Testis (tissue), 3 donors: ENCODE measurements around the gene SNPH. TPM values are rescaled to one million over a fixed set of nuclear protein-coding genes. Genes with fewer than 3 reads are reported as not detected.

Experiments
- DNase-seq: peaks from one replicate; pipeline ENCODE4 v3.0.0-alpha.2; 2019
- H3K27ac ChIP-seq, 2 donors: fragments of 200-600 bp; sonication (generic); one replicate each; pipeline ENCODE4 v1.5.1; 2019
- H3K27me3 ChIP-seq: fragments of 200-600 bp; sonication (generic); one replicate; pipeline ENCODE4 v1.5.1; 2019
- H3K36me3 ChIP-seq: fragments of 200-600 bp; sonication (generic); one replicate; pipeline ENCODE4 v1.5.1; 2017; ENCODE audit warnings: low read depth; ENCODE audit errors: missing control alignments
- H3K4me1 ChIP-seq: fragments of 200-600 bp; sonication (generic); one replicate; pipeline ENCODE4 v1.5.1; 2019
- H3K4me3 ChIP-seq, 2 donors: fragments of 200-600 bp; sonication (generic); one replicate each; pipeline ENCODE4 v1.5.1; 2017 to 2019
- H3K9me3 ChIP-seq: fragments of 200-600 bp; sonication (generic); one replicate; pipeline ENCODE4 v1.5.1; 2017
- CTCF ChIP-seq, 3 experiments: fragments of 450-650 bp in 2 of 3; fragments of 200-600 bp in 1 of 3; sonication (generic) in 1 of 3; IDR thresholded peaks; one replicate each; pipeline ENCODE4 v1.5.1; 2016 to 2019; ENCODE audit warnings: antibody characterized with exemption in 3 of 3, mild to moderate bottlenecking in 2 of 3, moderate library complexity in 1 of 3
- POLR2A ChIP-seq: fragments of 450-650 bp; IDR thresholded peaks from one replicate; pipeline ENCODE4 v1.6.1; 2017; ENCODE audit warnings: antibody characterized with exemption, mild to moderate bottlenecking, moderate library complexity
- WGBS, 2 donors: methylation state at CpG; one replicate each; pipeline ENCODE4 v1.1.5; 2018; 5-methylcytosine and 5-hydroxymethylcytosine counted together
- intact Hi-C: fragments of 100-400 bp; cut with DNase I; formaldehyde crosslinking; loops from one replicate; pipeline ENCODE4 v1.15.1; 2023; ENCODE audit warnings: low total_unique reads
- polyA plus RNA-seq: library from polyadenylated mRNA; stranded (reverse); fragments of 350-450 nt; fragmentation: Illumina TruSeq; extraction: RNeasy Lipid Tissue Mini Kit (QIAGEN cat#74804); gene quantifications from one replicate; pipeline ENCODE4 v1.2.3, GENCODE V29; 2014; ENCODE audit warnings: low read depth, low replicate concordance; ENCODE audit not compliant: insufficient read depth
- total RNA-seq, 2 donors: library from RNA; depleted of rRNA; stranded (reverse); fragments of >200 nt; gene quantifications; one replicate each; pipeline ENCODE4 v1.2.3, GENCODE V29; 2016

SNPH gene
- total and polyA plus RNA-seq, 3 donors from 2014 or later: 4.2 to 10.4 (median 9.0) TPM

- no peaks in the 10 kb centered on the region for H3K36me3 ChIP-seq
- TF ChIP-seq CTCF (IDR thresholded peaks at IDR 0.05): no peak
- WGBS, 2 donors: 3 to 5% methylated on average over 26 to 30 of the region's 30 CpGs
- intact Hi-C loops: no loop called here
- peaks cover 6% of the 10 kb centered on the region for H3K4me1 ChIP-seq
- H3K9me3 ChIP-seq: no peaks in the 10 kb centered on the region
- H3K27me3 ChIP-seq: no peaks in the 10 kb centered on the region
- H3K27ac ChIP-seq: no peak overlapping the region
- H3K4me3 ChIP-seq: peak overlapping the region; percentile 37 to 41
- DNase-seq: no peak
These were observed 40.8 kb upstream of the SNPH start for GRCh38 chr20:1225263-1225782.

GRCh38 chr20:1225783-1226654, 40.1 kb upstream of the SNPH start, which contains the start of gene RAD21L1:
Gene RAD21L1 (plus strand): TSS chr20:1226044. CDS start chr20:1228454, 2,410 bp downstream.
- Histone ChIP-seq H3K4me3 (peak within 1 kb of the TSS; percentile 54 to 67), H3K27ac (no peak within 1 kb of the TSS), H3K4me1 (peaks cover 6% of the 10 kb centered on the region), H3K27me3 (no peaks in the 10 kb centered on the region), H3K36me3 (no peaks in the 10 kb centered on the region), H3K9me3 (no peaks in the 10 kb centered on the region)
- WGBS, 2 donors: 1 to 2% methylated on average over 28 to 37 of the region's 88 CpGs
- DNase-seq: peak; percentile 76
- intact Hi-C loops: no loop called here
- TF ChIP-seq POLR2A (no peak), CTCF (IDR thresholded peaks at IDR 0.05) (no peak)

- Histone ChIP-seq H3K36me3 (no peaks in the 10 kb centered on the region), H3K27me3 (no peaks in the 10 kb centered on the region), H3K27ac (no peak overlapping the region), H3K4me3 (no peak overlapping the region), H3K4me1 (peaks cover 6% of the 10 kb centered on the region), H3K9me3 (no peaks in the 10 kb centered on the region)
- TF ChIP-seq CTCF (IDR thresholded peaks at IDR 0.05): no peak
- no peak for TF ChIP-seq POLR2A
- WGBS, 2 donors: 88 to 89% methylated on average over 3 of the region's 3 CpGs
- DNase-seq: no peak
- intact Hi-C loops: no loop called here
These were observed 36.6 kb upstream of the SNPH start for GRCh38 chr20:1229541-1229940.

- Histone ChIP-seq H3K27me3 (no peaks in the 10 kb centered on the region), H3K4me1 (no peaks in the 10 kb centered on the region), H3K27ac (no peak overlapping the region), H3K4me3 (no peak overlapping the region), H3K36me3 (no peaks in the 10 kb centered on the region), H3K9me3 (no peaks in the 10 kb centered on the region)
- intact Hi-C loops: no loop called here
- DNase-seq: no peak
- TF ChIP-seq CTCF (IDR thresholded peaks at IDR 0.05) (no peak), POLR2A (no peak)
- 87 to 92% methylated on average over 3 of the region's 3 CpGs for WGBS, 2 donors
These were observed 33.6 kb upstream of the SNPH start for GRCh38 chr20:1232286-1233111.
